Thoracic aorta (tissue), 2 donors: ENCODE measurements around the gene DUT. TPM values are rescaled to one million over a fixed set of nuclear protein-coding genes. Genes with fewer than 3 reads are reported as not detected.

Experiments used
- ATAC-seq: fragments of 150-250 bp; one replicate; pipeline ENCODE4 v1.8.0; 2017; ENCODE audit warnings: low read depth; ENCODE audit not compliant: insufficient number of reproducible peaks, low FRiP score
- DNase-seq: peaks from one replicate; pipeline ENCODE4 v3.0.0-alpha.2; 2020; ENCODE audit warnings: low spot score
- H3K27ac ChIP-seq, 2 donors: fragments of 200-600 bp; sonication (generic); 1 replicate in 1 of 2; 2 replicates in 1 of 2; pipeline ENCODE4 v1.5.1; 2016; ENCODE audit warnings: mild to moderate bottlenecking in 2 of 2, moderate library complexity in 2 of 2
- H3K27me3 ChIP-seq: fragments of 200-600 bp; sonication (generic); replicated peaks from 2 replicates; pipeline ENCODE4 v1.6.0; 2016; ENCODE audit warnings: mild to moderate bottlenecking; ENCODE audit not compliant: insufficient read depth
- H3K36me3 ChIP-seq: fragments of 200-600 bp; sonication (generic); one replicate; pipeline ENCODE4 v1.5.1; 2016
- H3K4me1 ChIP-seq, 2 donors: fragments of 200-600 bp; sonication (generic); 1 replicate in 1 of 2; 2 replicates in 1 of 2; pipeline versions ENCODE4 v1.5.1 to v1.6.0; 2016; ENCODE audit warnings: low read depth in 2 of 2, mild to moderate bottlenecking in 1 of 2; ENCODE audit not compliant: control insufficient read depth in 1 of 2
- H3K4me3 ChIP-seq: fragments of 200-600 bp; sonication (generic); 2 replicates; pipeline ENCODE4 v1.5.1; 2016; ENCODE audit warnings: mild to moderate bottlenecking
- H3K9me3 ChIP-seq: fragments of 200-600 bp; sonication (generic); 2 replicates; pipeline ENCODE4 v1.5.1; 2016
- CTCF ChIP-seq: fragments of 200-600 bp; sonication (generic); IDR thresholded peaks from one replicate; pipeline ENCODE4 v1.5.1; 2019; ENCODE audit warnings: antibody characterized with exemption
- total RNA-seq, 2 donors: library from RNA; depleted of rRNA; stranded (reverse); fragments of >200 nt; gene quantifications; one replicate each; pipeline versions ENCODE4 v1.1.0 to v1.2.3, GENCODE V29; 2016

The DUT gene
- total RNA-seq, 2 donors from 2014 or later: 50.7 to 106 TPM

- Histone ChIP-seq H3K36me3 (no peaks in the 10 kb centered on the region), H3K4me1 (no peaks in the 10 kb centered on the region), H3K27me3 (no peaks in the 10 kb centered on the region), H3K27ac (no peak overlapping the region), H3K4me3 (no peak overlapping the region), H3K9me3 (no peaks in the 10 kb centered on the region)
- ATAC-seq: no peak
- no peak for TF ChIP-seq CTCF
- no peak for DNase-seq
These were observed 31.2 kb upstream of the DUT start for GRCh38 chr15:48300038-48300437.

GRCh38 chr15:48304398-48304797, 26.8 kb upstream of the DUT start:
- no peak for DNase-seq
- Histone ChIP-seq H3K36me3 (no peaks in the 10 kb centered on the region), H3K27me3 (no peaks in the 10 kb centered on the region), H3K9me3 (no peaks in the 10 kb centered on the region), H3K4me3 (no peak overlapping the region), H3K27ac (no peak overlapping the region), H3K4me1 (no peaks in the 10 kb centered on the region)
- no peak for TF ChIP-seq CTCF
- ATAC-seq: no peak

GRCh38 chr15:48306639-48307038, 24.6 kb upstream of the DUT start:
- TF ChIP-seq CTCF: no peak
- Histone ChIP-seq H3K27me3 (no peaks in the 10 kb centered on the region), H3K27ac (no peak overlapping the region), H3K36me3 (no peaks in the 10 kb centered on the region), H3K4me1 (no peaks in the 10 kb centered on the region), H3K4me3 (no peak overlapping the region), H3K9me3 (no peaks in the 10 kb centered on the region)
- ATAC-seq (no peak), DNase-seq (no peak)

- Histone ChIP-seq H3K9me3 (no peaks in the 10 kb centered on the region), H3K27ac (no peak overlapping the region), H3K27me3 (no peaks in the 10 kb centered on the region), H3K4me1 (no peaks in the 10 kb centered on the region), H3K4me3 (no peak overlapping the region), H3K36me3 (no peaks in the 10 kb centered on the region)
- no peak for ATAC-seq
- DNase-seq: no peak
- no peak for TF ChIP-seq CTCF
These were observed 23.6 kb upstream of the DUT start for GRCh38 chr15:48307586-48307985.

GRCh38 chr15:48309740-48310139, 21.5 kb upstream of the DUT start:
- DNase-seq: no peak
- Histone ChIP-seq H3K27ac (no peak overlapping the region), H3K4me3 (no peak overlapping the region), H3K4me1 (no peaks in the 10 kb centered on the region), H3K27me3 (no peaks in the 10 kb centered on the region), H3K9me3 (no peaks in the 10 kb centered on the region), H3K36me3 (no peaks in the 10 kb centered on the region)
- no peak for ATAC-seq
- TF ChIP-seq CTCF: no peak
